Stimulated activated CD4-positive, alpha-beta T cell treated with anti-CD3 and anti-CD28 coated beads, Interleukin-15, amount 100 ng/mL, for 1 hour (primary cell): ENCODE measurements around the gene WRNIP1.

Experiments used
- DNase-seq, 2 donors: peaks; one replicate each; pipeline ENCODE4 v3.0.0-alpha.2; 2020; ENCODE audit warnings: low read depth in 1 of 2, low spot score in 1 of 2

Gene WRNIP1

DNA sequence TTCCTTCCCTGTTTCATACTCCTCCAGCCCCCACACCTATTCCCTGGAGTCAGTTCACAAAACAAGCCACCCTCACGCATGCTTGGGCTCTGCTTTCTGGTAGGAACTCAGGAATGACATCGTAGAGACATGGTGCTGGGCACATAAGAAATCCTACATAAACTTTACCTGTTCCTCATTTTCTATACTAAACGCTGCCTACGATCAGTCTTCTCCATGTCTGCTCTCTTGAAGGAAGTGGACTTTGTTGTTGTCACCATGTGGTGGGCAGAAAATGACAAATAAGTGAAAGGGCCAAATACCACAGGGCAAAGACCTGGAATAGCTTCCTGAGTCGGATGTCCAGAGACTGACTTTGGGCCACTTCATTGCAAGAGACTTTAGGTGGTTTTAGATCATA lies 24.6 kb upstream of the WRNIP1 start:
- DNase-seq: no peak

DNA sequence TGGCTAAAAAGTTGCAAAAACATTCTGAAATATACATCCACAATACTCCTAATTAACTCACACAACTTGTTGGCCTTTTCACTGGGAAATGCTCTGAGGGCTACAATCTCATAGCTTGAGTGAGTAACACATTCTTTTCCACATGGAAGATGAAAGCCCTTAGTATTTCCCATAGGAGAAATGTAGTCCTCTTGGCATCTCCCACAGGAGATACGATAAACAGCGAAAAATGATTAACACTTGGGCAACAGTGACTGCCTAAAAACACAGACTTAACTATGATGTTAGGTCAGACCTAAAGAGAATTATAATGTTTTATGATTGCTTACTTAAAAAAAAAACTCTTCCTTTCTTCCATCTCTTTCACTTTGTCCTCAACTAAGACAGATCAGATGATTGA lies 23.4 kb upstream of the WRNIP1 start:
- no peak for DNase-seq

DNA sequence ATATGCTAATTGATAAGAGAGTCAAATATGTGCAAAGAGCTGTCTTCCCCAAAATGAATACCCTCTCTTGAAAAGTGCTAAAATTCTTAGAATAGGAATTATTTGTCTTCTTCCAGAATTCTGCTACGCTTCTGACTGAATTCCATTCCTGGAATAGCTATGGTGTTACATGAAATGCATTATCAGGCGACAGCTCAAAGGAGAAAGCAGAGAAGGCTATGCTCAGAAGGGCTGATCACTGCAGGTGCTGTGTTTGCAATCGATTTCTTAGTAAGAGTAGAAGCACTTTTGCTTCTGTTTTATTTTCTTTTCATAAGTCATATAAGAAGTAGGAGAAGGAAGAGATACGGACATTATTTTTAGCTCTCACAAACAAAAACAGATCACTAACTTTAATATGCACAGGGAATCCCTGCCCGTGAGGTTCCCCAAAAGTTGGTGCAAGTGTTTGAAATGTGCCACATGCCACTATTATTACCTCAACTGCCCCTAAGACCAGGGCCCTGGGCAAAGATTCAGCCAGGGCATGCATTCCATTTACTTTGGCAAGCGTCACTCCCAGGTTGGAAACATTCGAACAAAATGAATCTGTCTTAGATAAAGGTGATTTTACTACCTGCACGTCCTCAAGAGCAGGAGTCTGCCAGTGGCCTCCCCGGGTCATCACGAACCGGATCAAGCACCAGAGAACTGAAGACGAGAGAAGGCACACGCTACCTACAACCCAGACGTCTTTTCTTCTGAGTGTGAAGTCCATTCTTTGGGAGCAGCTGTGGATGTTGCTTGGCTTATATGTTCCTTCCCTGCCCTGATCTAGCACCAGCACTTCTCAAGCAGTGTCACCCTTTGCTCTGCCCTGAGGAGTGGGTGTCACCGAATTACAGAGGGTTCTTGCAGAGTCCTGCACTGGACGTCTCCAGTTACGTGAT lies 21.6 kb upstream of the WRNIP1 start:
- no peak for DNase-seq

DNA sequence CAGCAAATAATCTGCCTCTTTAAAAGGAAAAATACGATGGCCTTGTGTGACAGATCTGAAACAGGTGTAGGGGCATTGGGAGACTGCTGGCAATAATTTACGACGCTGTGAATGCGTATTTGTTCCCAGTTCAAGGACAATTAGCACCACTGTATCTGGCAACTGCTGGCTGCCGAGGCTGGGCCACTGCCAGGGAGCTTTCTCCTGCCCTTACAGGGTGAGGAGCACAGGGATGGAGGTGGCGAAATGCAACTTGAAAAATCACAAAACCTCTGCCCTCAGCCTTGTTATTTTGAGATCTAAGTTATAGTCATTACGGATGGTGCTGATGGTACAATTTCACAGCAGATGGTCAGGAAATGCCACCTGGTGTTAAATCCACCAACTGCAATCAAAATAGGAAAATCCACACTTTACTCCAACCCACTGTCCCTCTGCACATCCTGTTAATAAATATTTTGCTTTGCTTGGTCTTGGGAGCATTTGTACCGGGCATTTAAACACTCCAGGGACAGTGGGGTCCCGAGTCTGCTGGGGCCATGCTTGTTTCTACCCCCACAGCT lies 20.9 kb upstream of the WRNIP1 start:
- DNase-seq: no peak

DNA sequence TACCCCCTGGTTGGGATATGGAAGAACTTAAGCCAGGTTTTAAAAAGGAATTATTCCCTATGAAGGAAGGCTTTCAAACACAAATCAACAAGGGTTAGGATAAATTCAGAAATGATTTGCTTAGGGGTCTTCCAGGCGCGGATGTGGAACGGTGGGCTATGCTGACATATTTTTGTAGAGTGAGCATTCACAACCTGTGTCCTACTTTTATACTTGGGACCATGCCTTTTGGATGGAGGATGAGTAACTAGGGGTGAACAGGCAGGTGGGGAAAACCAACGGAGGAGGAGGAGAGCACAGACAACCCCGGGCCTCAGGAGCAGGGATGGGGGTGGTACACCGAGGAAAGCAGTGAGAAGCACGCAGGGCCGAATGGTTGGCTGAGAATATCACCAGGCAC lies 20.4 kb upstream of the WRNIP1 start:
- no peak for DNase-seq

DNA sequence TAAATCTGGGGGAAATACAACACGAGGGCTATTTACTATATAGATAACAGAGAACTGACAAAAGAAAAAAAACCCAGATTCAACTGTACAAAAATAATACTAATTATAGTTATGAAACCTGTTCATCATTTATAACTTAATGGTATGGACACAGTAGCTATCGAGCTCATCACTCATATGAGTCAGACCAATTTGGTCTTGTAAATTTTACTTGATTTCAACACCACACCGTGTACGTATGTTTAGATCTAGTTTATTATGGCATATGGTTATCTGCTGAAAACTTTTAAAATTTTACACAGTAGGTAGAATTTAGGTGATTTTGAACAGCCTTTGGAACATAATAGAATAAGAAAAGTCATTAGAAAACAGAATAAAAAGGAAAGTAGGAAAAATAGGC lies 19.9 kb upstream of the WRNIP1 start:
- DNase-seq: no peak

DNA sequence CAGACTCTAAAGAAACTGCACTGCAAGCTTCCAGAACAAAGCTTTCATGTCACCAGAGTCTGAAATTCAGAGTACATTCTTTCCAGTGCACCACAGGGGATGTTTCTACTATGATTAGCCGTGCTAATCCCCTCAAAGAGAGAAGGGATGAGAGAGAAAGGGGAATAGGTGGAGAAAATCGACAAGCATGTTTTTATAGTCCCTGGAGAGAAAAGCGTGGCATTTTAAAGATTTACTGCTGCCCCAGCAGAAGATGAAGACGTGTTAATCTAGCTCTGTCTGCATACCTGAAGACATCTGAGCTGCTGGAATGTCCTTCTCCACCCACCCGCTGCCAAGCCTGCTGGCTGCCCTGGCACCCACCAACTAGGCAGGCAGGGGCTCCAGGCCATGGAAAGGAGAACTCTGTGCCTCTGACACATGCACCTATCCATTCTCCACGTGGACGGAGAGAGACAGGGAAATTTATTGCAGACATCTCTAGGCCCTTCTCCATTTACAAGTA lies 18.6 kb upstream of the WRNIP1 start:
- no peak for DNase-seq

DNA sequence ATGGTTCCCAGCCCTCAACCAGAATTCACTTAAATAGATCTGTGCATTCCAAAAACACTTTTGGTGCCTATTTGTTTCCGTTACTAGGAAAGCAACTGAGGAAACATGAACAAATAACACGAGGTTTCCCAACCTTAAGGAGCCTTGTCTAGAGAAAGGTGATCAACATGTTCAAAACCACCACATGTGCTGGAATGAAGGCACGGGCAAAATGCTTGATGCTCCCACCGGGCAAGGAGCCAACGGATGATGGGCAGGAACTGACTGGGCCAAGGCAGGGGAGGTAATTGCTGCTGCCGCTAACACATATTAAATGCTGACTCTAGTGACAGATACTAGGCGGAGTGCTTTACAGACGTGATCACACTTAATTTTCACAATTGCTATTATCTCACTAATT lies 17.0 kb upstream of the WRNIP1 start:
- no peak for DNase-seq

DNA sequence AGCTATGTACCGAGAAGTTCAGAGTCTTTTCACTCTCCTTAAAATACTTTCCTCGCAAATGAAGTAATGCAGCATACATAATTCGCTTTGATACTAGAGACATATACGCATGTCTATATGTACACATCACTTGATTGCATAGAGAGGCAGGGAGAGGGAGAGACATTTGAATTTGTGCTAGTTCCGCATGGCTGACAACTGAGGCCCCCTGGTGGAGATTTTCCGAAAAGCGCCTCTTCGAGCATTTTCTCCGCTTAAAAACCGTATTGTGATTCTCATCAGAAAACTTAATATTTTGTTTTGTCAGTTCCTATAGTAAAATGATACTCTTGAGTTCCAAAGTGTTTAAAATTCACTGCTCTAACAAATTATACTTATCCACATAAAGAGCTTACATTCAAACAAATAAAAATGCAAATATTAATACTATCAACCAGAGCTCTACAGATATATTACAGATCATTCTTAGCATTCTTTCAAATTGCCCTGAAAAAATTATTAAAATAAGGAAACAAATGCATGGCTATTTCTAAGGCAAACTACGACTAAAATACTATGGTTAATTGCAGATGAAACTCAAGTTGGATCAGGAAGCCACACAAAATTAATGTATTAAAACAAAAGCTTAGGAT lies 15.1 kb upstream of the WRNIP1 start:
- peak; percentile 33 to 54 for DNase-seq

DNA sequence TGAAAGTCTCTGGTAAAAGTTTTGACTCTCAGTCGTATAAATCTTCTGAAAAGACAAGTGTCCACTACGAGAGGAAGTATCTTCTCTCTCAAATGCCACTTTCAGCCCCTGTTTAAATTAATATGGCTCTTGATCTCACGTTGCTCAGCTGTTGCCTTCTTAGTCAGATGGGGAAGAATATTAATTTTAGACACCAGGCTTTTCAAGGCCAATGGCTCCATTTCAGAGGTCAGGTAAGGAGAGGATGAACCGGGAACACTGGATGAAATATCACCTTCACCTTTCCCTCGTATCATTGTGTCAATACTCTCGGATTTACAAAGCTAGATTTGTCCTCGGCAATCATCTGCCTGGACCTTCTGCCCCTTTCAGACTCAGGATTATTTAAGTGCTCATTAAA lies 14.4 kb upstream of the WRNIP1 start, which contains the start of gene MYLK4:
MYLK4 (minus strand) TSS at position 91 of the 400 bp plus-strand sequence. CDS start 1,628 bp downstream, outside the sequence.
- DNase-seq: no peak

DNA sequence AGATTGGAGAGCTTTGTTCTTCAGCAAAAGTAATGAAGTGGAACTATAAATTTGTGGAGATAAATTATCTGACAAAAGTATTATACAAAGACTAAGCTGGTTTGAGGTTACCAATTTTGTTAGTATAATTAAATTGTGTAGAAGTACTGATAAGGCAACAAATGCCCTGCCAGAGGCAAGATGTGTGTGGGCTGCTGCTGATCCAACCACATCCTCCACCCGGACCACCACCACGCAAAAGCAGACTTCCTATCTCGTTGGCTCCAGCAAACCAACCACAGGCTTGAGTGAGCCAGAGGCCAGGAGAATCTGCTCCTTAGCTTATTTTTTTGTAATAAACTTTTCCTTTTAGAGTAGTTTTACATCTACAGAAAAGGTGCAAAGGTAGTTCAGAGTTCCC lies 13.3 kb upstream of the WRNIP1 start:
- DNase-seq: no peak

DNA sequence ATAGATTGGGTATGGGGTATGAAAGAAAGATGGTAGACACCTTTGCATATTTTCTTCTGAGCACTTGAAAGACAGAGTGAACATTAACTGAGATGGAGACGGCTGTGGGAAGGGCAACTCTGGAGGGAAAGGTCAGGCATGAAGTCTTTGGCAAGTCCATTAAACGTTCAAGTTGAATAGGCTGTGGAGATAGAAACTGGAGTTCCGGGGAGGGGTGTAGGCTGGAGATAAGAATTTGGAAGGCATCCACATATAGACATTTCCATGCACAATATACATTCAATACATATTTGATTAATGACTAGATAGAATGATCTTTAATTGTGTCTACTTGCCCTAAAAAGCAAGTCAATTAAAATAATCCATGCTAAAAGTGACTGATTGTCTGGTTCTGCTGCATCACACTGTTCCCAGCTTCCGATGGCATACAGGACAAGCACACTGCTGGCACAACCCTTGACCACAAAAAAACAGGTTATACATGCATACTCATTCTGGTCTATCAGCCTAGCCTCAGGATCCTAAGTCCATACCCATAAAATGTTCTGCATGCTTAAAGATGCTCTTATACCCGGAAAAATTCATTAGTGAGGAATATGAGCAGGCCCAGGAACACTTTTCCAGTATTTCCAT lies 12.6 kb upstream of the WRNIP1 start:
- no peak for DNase-seq

DNA sequence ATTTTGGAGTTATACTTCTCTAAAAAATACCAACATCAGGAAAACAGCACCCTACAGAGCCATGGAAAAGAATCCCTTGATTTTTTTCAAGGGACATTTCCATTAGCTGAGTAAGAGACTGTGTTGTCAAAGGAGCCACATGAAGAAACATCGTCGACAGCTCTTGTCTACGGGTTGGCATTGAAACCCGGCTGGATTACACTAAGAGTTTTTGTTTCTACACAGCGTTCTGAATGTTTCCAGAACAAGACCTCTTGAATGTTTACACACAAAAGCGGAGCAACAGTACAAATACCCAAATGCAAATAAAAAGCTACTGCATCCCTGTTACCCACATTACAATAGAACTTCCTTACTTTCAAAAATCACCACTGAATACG lies 12.1 kb upstream of the WRNIP1 start:
- DNase-seq: no peak

DNA sequence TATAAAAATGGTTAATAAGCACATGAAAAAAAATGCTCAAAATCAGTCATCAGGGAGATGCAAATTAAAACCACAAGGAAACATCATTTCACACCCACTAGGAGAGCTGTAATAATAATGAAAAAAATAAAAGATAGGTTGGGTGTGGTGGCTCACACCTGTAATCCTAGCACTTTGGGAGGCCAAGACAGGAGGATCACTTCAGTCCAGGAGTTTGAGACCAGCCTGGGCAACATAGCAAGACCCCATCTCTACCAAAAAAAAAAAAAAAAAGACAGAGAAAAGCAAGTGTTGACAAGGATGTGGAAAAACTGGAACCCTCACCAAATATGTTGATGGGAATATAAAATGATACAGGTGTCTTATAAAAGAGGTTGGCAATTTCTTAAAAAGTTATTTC lies 11.4 kb upstream of the WRNIP1 start:
- DNase-seq: no peak

DNA sequence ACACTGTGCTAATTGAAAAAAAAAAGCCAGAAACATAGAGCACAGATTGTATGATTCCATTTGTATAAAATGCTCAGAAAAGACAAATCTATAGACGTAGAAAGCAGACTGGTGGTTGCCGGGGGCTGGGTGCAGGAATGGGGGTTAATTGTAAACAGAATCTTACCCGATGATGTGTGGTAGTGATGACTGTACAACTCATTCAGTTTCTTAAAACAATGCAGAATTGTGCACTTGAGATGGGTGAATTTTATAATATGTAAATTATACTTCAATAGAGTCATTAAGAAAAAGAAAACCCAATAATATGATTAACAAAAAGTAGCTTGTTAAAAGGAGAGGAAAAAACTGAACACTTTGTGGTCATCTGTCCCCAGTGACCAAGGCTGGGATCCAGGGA lies 10.8 kb upstream of the WRNIP1 start:
- no peak for DNase-seq

DNA sequence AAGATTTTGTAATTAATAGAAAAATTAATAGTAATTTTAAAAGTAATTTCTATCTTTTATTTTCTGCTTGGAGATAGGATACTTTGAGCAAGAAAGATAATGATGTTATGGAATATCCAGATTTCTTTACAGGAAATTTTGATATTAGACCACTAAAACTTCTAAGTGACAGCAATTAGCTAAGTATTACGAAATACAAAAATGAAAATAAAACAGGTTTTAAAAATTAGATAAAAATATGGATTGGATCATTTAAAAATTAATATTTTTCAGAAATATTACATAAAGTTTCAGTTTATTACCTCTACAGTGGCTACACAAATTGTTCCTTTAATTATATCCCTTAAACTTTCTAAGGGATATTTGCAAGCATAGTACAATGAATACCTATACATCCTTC lies 10.3 kb upstream of the WRNIP1 start:
- DNase-seq: no peak

DNA sequence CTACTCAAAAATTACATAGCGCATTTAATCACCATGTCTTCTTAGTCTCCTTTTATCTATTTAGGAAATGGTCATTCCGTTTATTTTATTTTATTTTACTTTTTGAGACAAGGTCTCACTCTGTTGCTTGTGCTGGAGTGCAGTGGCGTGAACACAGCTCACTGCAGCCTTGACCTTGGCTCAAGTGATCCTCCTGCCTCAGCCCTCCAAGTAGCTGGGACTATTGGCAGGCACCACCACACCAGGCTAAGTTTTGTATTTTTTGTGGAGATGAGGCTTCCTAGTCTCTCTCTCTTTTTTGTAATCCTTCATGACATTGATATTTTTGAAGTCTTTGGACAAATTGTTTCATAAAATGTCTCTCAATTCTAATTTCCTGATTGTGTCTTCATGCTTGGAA lies 9.7 kb upstream of the WRNIP1 start:
- no peak for DNase-seq

DNA sequence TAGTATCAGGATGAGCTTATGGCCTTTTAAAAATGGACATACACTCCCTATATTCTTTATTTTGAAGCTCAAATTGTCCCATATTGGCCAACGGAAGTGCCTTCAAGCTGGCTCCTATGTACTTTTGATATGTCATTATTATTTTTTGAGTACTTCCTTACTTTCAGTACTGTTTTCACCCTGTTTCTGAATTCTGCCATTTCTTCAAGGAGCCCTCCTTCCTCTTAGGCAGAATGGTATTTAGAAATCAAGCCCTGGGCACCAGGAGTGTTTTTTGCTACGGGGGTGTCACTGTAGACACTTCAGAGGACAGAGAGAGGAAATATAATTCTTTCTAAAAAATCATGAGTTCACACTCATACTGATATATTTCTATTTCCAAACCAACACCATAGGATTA lies 9.0 kb upstream of the WRNIP1 start:
- DNase-seq: no peak

DNA sequence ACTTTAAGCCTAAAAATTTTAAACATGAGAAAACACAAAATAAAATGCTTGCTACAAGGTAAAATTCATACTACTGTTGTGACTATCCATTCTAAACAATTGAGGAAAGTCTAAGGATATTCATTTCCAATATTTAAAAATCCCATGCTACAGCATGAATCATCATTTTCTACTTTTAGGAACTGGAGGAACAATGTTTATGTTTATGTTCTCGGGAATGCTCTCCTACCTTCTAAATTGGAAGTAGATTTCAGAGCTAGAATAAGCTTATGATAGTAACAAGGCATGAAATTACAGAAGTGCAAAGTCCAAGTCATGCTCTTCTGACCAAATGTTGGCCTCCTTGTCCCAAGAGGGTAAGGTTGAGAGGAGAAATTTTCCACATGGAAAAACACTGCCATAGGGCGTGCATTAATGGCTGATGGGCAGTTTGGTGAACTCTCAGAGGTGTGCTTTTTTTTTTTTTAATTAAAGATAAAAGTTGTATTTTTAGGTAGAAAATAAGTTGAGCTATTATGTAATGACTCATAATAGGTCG lies 8.4 kb upstream of the WRNIP1 start:
- no peak for DNase-seq

DNA sequence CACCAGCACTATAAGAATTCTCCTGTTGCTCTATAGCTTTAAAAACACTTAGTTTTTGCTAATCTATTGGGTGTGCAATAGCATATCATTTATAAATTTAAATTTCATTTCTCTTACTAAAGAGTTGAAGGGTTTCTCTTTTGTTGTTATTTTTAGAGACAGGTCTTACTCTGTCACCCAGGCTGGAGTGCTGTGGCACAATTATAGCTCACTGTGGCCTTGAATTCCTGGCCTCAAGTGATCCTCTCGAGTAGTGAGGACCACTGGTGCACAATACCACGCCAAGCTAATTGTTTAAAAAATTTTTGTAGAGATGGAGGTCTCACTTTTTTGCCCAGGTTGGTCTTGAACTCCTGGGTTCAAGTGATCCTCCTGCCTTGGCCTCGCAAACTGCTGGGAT lies 6.2 kb upstream of the WRNIP1 start:
- no peak for DNase-seq
